Measurements from ENCODE around the gene PPP1R1C.

- TF ChIP-seq SUZ12 (IDR thresholded peaks at IDR 0.05) (no peak), TARDBP (IDR thresholded peaks at IDR 0.05) (no peak), LEF1 (IDR thresholded peaks at IDR 0.05; ENCODE audit: borderline replicate concordance) (no peak), SP1 (IDR thresholded peaks at IDR 0.05) (no peak)
Measured at GRCh38 chr2:181944164-181944913, 41.3 kb upstream of the PPP1R1C start.

Data from HEK293T (cell line).